Esophagus squamous epithelium (tissue), 4 donors: ENCODE data around the gene C1orf174.

Experiments
- POLR2A ChIP-seq, 4 donors: fragments of 450-650 bp; IDR thresholded peaks; one replicate each; pipeline ENCODE4 v1.6.1; 2017; ENCODE audit warnings: antibody characterized with exemption in 4 of 4, mild to moderate bottlenecking in 4 of 4, moderate library complexity in 3 of 4
- TF ChIP-seq, protein P1 (sequence below), 6 experiments: fragments of 450-650 bp in 4 of 6; fragments of 200-600 bp in 2 of 6; sonication (generic) in 2 of 6; IDR thresholded peaks; one replicate each; pipeline ENCODE4 v1.5.1; 2016 to 2019; ENCODE audit warnings: antibody characterized with exemption in 6 of 6, mild to moderate bottlenecking in 4 of 6, moderate library complexity in 4 of 6

GRCh38 chr1:3939242-3940080 lies 39.4 kb upstream of the C1orf174 start:
- TF ChIP-seq, protein P1, sequence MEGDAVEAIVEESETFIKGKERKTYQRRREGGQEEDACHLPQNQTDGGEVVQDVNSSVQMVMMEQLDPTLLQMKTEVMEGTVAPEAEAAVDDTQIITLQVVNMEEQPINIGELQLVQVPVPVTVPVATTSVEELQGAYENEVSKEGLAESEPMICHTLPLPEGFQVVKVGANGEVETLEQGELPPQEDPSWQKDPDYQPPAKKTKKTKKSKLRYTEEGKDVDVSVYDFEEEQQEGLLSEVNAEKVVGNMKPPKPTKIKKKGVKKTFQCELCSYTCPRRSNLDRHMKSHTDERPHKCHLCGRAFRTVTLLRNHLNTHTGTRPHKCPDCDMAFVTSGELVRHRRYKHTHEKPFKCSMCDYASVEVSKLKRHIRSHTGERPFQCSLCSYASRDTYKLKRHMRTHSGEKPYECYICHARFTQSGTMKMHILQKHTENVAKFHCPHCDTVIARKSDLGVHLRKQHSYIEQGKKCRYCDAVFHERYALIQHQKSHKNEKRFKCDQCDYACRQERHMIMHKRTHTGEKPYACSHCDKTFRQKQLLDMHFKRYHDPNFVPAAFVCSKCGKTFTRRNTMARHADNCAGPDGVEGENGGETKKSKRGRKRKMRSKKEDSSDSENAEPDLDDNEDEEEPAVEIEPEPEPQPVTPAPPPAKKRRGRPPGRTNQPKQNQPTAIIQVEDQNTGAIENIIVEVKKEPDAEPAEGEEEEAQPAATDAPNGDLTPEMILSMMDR (IDR thresholded peaks at IDR 0.05), result no peak
- no peak for TF ChIP-seq POLR2A (IDR thresholded peaks at IDR 0.05)
